Right atrium auricular region (tissue), 2 donors: ENCODE measurements around the gene SCAMP2. TPM values are rescaled to one million over a fixed set of nuclear protein-coding genes. Genes with fewer than 3 reads are reported as not detected.

Source experiments
- DNase-seq: peaks from one replicate; pipeline ENCODE4 v3.0.0-alpha.2; 2019; ENCODE audit warnings: low spot score
- H3K27ac ChIP-seq, 2 donors: fragments of 200-600 bp; sonication (generic); 1 replicate in 1 of 2; 2 replicates in 1 of 2; pipeline ENCODE4 v1.5.1; 2016 to 2019
- H3K27me3 ChIP-seq, 2 donors: fragments of 200-600 bp; sonication (generic); one replicate each; pipeline versions ENCODE4 v1.5.1 to v1.6.0; 2017 to 2019
- H3K36me3 ChIP-seq: fragments of 200-600 bp; sonication (generic); one replicate; pipeline ENCODE4 v1.5.1; 2016
- H3K4me1 ChIP-seq, 2 donors: fragments of 200-600 bp; sonication (generic); one replicate each; pipeline versions ENCODE4 v1.5.1 to v1.6.0; 2017 to 2019
- H3K4me3 ChIP-seq, 2 donors: fragments of 200-600 bp; sonication (generic); 1 replicate in 1 of 2; 2 replicates in 1 of 2; pipeline ENCODE4 v1.5.1; 2017 to 2019; ENCODE audit warnings: mild to moderate bottlenecking in 1 of 2, moderate library complexity in 1 of 2
- H3K9me3 ChIP-seq, 2 donors: fragments of 200-600 bp; sonication (generic); one replicate each; pipeline ENCODE4 v1.5.1; 2019
- CTCF ChIP-seq, 2 donors: fragments of 200-600 bp; sonication (generic); IDR thresholded peaks; one replicate each; pipeline ENCODE4 v1.5.1; 2019; ENCODE audit warnings: antibody characterized with exemption in 2 of 2
- total RNA-seq, 2 donors: library from RNA; depleted of rRNA; stranded (reverse); fragments of >200 nt; gene quantifications; one replicate each; pipeline ENCODE4 v1.1.0, GENCODE V29; 2016

SCAMP2 gene
- total RNA-seq, 2 donors from 2014 or later, result 72.3 to 80.9 TPM

- Histone ChIP-seq H3K4me3 (no peak overlapping the region), H3K27me3 (no peaks in the 10 kb centered on the region), H3K4me1 (peaks cover 0 to 22% of the 10 kb centered on the region in 2 donors), H3K27ac (no peak overlapping the region), H3K9me3 (no peaks in the 10 kb centered on the region), H3K36me3 (no peaks in the 10 kb centered on the region)
- no peak for DNase-seq
- TF ChIP-seq CTCF (IDR thresholded peaks at IDR 0.05), result no peak
Observed at GRCh38 chr15:74826921-74827320, 46.2 kb downstream of the SCAMP2 start.

- H3K4me1 ChIP-seq, result peaks cover 0 to 17% of the 10 kb centered on the region in 2 donors
- H3K9me3 ChIP-seq, result no peaks in the 10 kb centered on the region
- DNase-seq, result no peak
- TF ChIP-seq CTCF (IDR thresholded peaks at IDR 0.05), result no peak
- no peaks in the 10 kb centered on the region for H3K36me3 ChIP-seq
- peak within 1 kb of the TSS in 1 of 2 donors; percentile 26 for H3K27ac ChIP-seq
- no peak within 1 kb of the TSS for H3K4me3 ChIP-seq
- no peaks in the 10 kb centered on the region for H3K27me3 ChIP-seq
Observed at GRCh38 chr15:74826364-74826819, 46.8 kb downstream of the SCAMP2 start, which contains the start of gene CPLX3. TSS of gene CPLX3 (plus strand) at chr15:74826627. CDS start at chr15:74826704, 77 bp downstream.

GRCh38 chr15:74825866-74826265, 47.3 kb downstream of the SCAMP2 start:
- Histone ChIP-seq H3K9me3 (no peaks in the 10 kb centered on the region), H3K27ac (peak overlapping the region in 1 of 2 donors; percentile 26), H3K36me3 (no peaks in the 10 kb centered on the region), H3K27me3 (no peaks in the 10 kb centered on the region), H3K4me3 (no peak overlapping the region), H3K4me1 (peaks cover 0 to 16% of the 10 kb centered on the region in 2 donors)
- TF ChIP-seq CTCF (IDR thresholded peaks at IDR 0.05), result no peak
- no peak for DNase-seq

GRCh38 chr15:74824976-74825375, 48.2 kb downstream of the SCAMP2 start:
- DNase-seq, result no peak
- H3K9me3 ChIP-seq, result no peaks in the 10 kb centered on the region
- no peaks in the 10 kb centered on the region for H3K36me3 ChIP-seq
- no peak for TF ChIP-seq CTCF (IDR thresholded peaks at IDR 0.05)
- H3K4me1 ChIP-seq, result peaks cover 0 to 22% of the 10 kb centered on the region in 2 donors
- H3K27ac ChIP-seq, result no peak overlapping the region
- no peaks in the 10 kb centered on the region for H3K27me3 ChIP-seq
- H3K4me3 ChIP-seq, result no peak overlapping the region

- Histone ChIP-seq H3K4me1 (peaks cover 0 to 32% of the 10 kb centered on the region in 2 donors), H3K27ac (no peak overlapping the region), H3K4me3 (no peak overlapping the region), H3K9me3 (no peaks in the 10 kb centered on the region), H3K27me3 (no peaks in the 10 kb centered on the region), H3K36me3 (no peaks in the 10 kb centered on the region)
- TF ChIP-seq CTCF (IDR thresholded peaks at IDR 0.05), result no peak
- DNase-seq, result no peak
Observed at GRCh38 chr15:74823324-74823723, 49.8 kb downstream of the SCAMP2 start.

GRCh38 chr15:74822233-74822632, 50.9 kb downstream of the SCAMP2 start:
- H3K4me1 ChIP-seq, result peaks cover 0 to 40% of the 10 kb centered on the region in 2 donors
- DNase-seq, result no peak
- no peaks in the 10 kb centered on the region for H3K9me3 ChIP-seq
- no peaks in the 10 kb centered on the region for H3K27me3 ChIP-seq
- peak overlapping the region; percentile 81 to 83 for H3K27ac ChIP-seq
- no peak for TF ChIP-seq CTCF (IDR thresholded peaks at IDR 0.05)
- no peak overlapping the region for H3K4me3 ChIP-seq
- H3K36me3 ChIP-seq, result no peaks in the 10 kb centered on the region
